ENCODE measurements around the gene YTHDC2.

Gene YTHDC2

GRCh38 chr5:113503146-113503545 is 10.3 kb upstream of the YTHDC2 start:
- DNase-seq (ENCODE audit: low read depth), result no peak
- no peak overlapping the region for H3K4me3 ChIP-seq (ENCODE audit: control insufficient read depth, low read depth, low read length)
- TF ChIP-seq CTCF (conservative IDR thresholded peaks at IDR 0.05; ENCODE audit: control insufficient read depth, insufficient read depth, low read depth, low read length), result no peak

- no peak for TF ChIP-seq CTCF (conservative IDR thresholded peaks at IDR 0.05; ENCODE audit: control insufficient read depth, insufficient read depth, low read depth, low read length)
- DNase-seq (ENCODE audit: low read depth), result no peak
- no peak overlapping the region for H3K4me3 ChIP-seq (ENCODE audit: control insufficient read depth, low read depth, low read length)
Measured at GRCh38 chr5:113505181-113505580, 8.3 kb upstream of the YTHDC2 start.

GRCh38 chr5:113507601-113508000 is 5.9 kb upstream of the YTHDC2 start:
- no peak for TF ChIP-seq CTCF (conservative IDR thresholded peaks at IDR 0.05; ENCODE audit: control insufficient read depth, insufficient read depth, low read depth, low read length)
- DNase-seq (ENCODE audit: low read depth), result no peak
- H3K4me3 ChIP-seq (ENCODE audit: control insufficient read depth, low read depth, low read length), result no peak overlapping the region

GRCh38 chr5:113508756-113509155 is 4.7 kb upstream of the YTHDC2 start:
- peak; percentile 27 for DNase-seq (ENCODE audit: low read depth)
- no peak for TF ChIP-seq CTCF (conservative IDR thresholded peaks at IDR 0.05; ENCODE audit: control insufficient read depth, insufficient read depth, low read depth, low read length)
- H3K4me3 ChIP-seq (ENCODE audit: control insufficient read depth, low read depth, low read length), result no peak overlapping the region

GRCh38 chr5:113510836-113511451 is 2.5 kb upstream of the YTHDC2 start:
- TF ChIP-seq CTCF (conservative IDR thresholded peaks at IDR 0.05; ENCODE audit: control insufficient read depth, insufficient read depth, low read depth, low read length), result peak; percentile 48
- DNase-seq (ENCODE audit: low read depth), result peak; percentile 70
- H3K4me3 ChIP-seq (ENCODE audit: control insufficient read depth, low read depth, low read length), result no peak overlapping the region

- no peak for TF ChIP-seq CTCF (conservative IDR thresholded peaks at IDR 0.05; ENCODE audit: control insufficient read depth, insufficient read depth, low read depth, low read length)
- DNase-seq (ENCODE audit: low read depth), result no peak
- no peak overlapping the region for H3K4me3 ChIP-seq (ENCODE audit: control insufficient read depth, low read depth, low read length)
Measured at GRCh38 chr5:113512341-113512740, 1.2 kb upstream of the YTHDC2 start.

- TF ChIP-seq CTCF (conservative IDR thresholded peaks at IDR 0.05; ENCODE audit: control insufficient read depth, insufficient read depth, low read depth, low read length), result no peak
- DNase-seq (ENCODE audit: low read depth), result no peak
- H3K4me3 ChIP-seq (ENCODE audit: control insufficient read depth, low read depth, low read length), result peak overlapping the region; percentile 63
Measured at GRCh38 chr5:113514289-113514635, 768 bp downstream of the YTHDC2 start.
